ENCODE data around the gene TECR. TPM values are rescaled to one million over a fixed set of nuclear protein-coding genes. Genes with fewer than 3 reads are reported as not detected.
A peak's percentile ranks its signal among the peaks of the same experiment; 100 is the strongest.

Gene TECR
- total RNA-seq, 1 experiment from 2014 or later = 164 TPM

DNA sequence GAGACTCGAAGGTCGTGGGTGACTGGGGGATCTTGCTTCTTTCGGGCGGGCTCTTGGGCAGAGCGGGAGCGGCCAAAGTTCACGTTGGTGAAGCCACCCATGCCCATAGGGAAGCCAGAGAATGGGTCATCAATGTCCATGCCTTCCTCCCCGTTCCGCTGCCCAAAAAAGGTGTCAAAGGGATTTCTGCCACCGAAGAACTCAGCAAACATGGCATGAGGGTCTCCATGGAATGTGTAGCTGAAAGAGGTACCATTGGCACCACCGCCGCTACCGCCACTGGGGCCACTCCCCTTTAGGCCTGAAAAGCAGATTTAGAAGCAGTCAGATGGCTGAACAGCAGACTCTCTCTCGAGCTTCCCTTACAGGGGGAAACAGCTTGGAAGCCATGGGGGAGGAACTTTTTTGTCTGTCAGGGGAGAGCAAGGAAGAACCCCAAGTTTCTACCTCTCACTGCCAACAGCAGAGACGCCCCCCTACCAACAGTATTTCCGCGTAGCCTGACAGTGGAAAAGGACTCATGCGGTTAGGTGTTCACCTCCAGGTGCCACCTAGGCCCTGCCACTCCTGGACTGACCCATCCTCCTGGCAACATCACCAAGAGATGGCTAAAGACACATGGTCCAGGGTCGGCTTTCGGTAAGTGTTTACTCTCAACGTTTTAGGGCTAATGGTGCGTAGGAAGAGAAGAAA lies 12.5 kb upstream of the TECR start:
- H2AFZ ChIP-seq (ENCODE audit: low read length) = no peak overlapping the region
- H3K4me3 Mint-ChIP-seq = peak overlapping the region; percentile 91 to 94
- H3K4me1 ChIP-seq (ENCODE audit: insufficient read depth, low read length) = no peaks in the 10 kb centered on the region
- peaks cover 9% of the 10 kb centered on the region for H3K23me2 ChIP-seq (ENCODE audit: insufficient read length, low read depth, low read length, poor library complexity, severe bottlenecking)
- H3K56ac ChIP-seq (ENCODE audit: insufficient read length, low read depth, low read length) = no peak overlapping the region
- no peak overlapping the region for H2BK15ac ChIP-seq (ENCODE audit: low read depth, low read length)
- H4K5ac ChIP-seq (ENCODE audit: insufficient read length, low read depth, low read length) = no peak overlapping the region
- no peak overlapping the region for H3K18ac ChIP-seq (ENCODE audit: insufficient read length, low read depth, low read length)
- no peaks in the 10 kb centered on the region for H3K27me3 ChIP-seq (ENCODE audit: insufficient read depth, low read length)
- WGBS (ENCODE audit: extremely low coverage, insufficient read length, low lambda C conversion rate) = no CpG with 5 or more reads among the region's 22 CpGs
- peak overlapping the region; percentile 80 for H3K9ac ChIP-seq (ENCODE audit: extremely low read depth, insufficient read length, low read length)
- H3K79me1 ChIP-seq (ENCODE audit: insufficient read depth, low read depth, low read length, poor library complexity, severe bottlenecking) = peaks cover 9% of the 10 kb centered on the region
- no peaks in the 10 kb centered on the region for H3K9me3 ChIP-seq (ENCODE audit: control insufficient read depth, low read depth, low read length)
- H3K79me2 ChIP-seq (ENCODE audit: insufficient read depth, low read length) = peaks cover 14% of the 10 kb centered on the region; the same call in 1 of the 2 replicates
- no peak overlapping the region for H2BK5ac ChIP-seq (ENCODE audit: insufficient read length, low read length)
- H3T11ph ChIP-seq (ENCODE audit: low read length) = no peak overlapping the region
- no peak overlapping the region for H3K23ac ChIP-seq (ENCODE audit: insufficient read length, low read depth, low read length)
- no peaks in the 10 kb centered on the region for H4K20me1 ChIP-seq (ENCODE audit: control insufficient read depth, insufficient read depth, insufficient read length)
- no peak overlapping the region for H2AK5ac ChIP-seq (ENCODE audit: insufficient read length, low read length)
- H4K8ac ChIP-seq (replicated peaks; ENCODE audit: insufficient read length, low read depth, low read length) = no peak overlapping the region
- peaks cover 26 to 31% of the 10 kb centered on the region in 2 experiments for H3K4me1 Mint-ChIP-seq
- no peak for DNase-seq
- no peaks in the 10 kb centered on the region for H3K9me3 Mint-ChIP-seq
- H3K4me2 ChIP-seq (ENCODE audit: insufficient read depth, insufficient read length, low read length) = peak overlapping the region; percentile 88
- no peak for TF ChIP-seq CTCF (conservative IDR thresholded peaks at IDR 0.05)
- no peak overlapping the region for H2BK20ac ChIP-seq (ENCODE audit: low read depth, low read length, poor library complexity, severe bottlenecking)
- no peak overlapping the region for H3K4ac ChIP-seq (ENCODE audit: low read depth, low read length)
- H3K27ac ChIP-seq (ENCODE audit: insufficient read length, low read depth, low read length) = no peak overlapping the region
- no peak overlapping the region for H2BK12ac ChIP-seq (ENCODE audit: insufficient read length, low read depth, low read length)
- H3K14ac ChIP-seq (ENCODE audit: insufficient read depth, low read length) = no peak overlapping the region
- peaks cover 1% of the 10 kb centered on the region; the same call in 1 of the 2 replicates for H3K27me3 Mint-ChIP-seq (ENCODE audit: low read depth)
- H3K27ac Mint-ChIP-seq = peak overlapping the region; percentile 59 to 82 (median 72); a peak in 5 of 7 replicates
- peaks cover 27 to 36% (median 32%) of the 10 kb centered on the region in 3 experiments; a peak in 6 of 7 replicates for H3K36me3 Mint-ChIP-seq (ENCODE audit: insufficient read depth in 1 of 3, low read depth in 3 of 3)
- no peak overlapping the region for H4K91ac ChIP-seq (ENCODE audit: insufficient read length, low read depth, low read length)
- H2BK120ac ChIP-seq (ENCODE audit: low read depth, low read length, poor library complexity, severe bottlenecking) = no peak overlapping the region

All from H9 (cell line).